Subcutaneous adipose tissue (tissue), 4 donors: ENCODE results near the gene MFSD11. TPM values are rescaled to one million over a fixed set of nuclear protein-coding genes. Genes with fewer than 3 reads are reported as not detected.

ENCODE experiments used
- total RNA-seq, 4 donors: library from RNA; depleted of rRNA; stranded (reverse); fragments of >200 nt; gene quantifications; one replicate each; pipeline ENCODE4 v1.1.0, GENCODE V29; 2016
- TF ChIP-seq, protein P1 (sequence below): fragments of 450-650 bp; IDR thresholded peaks from one replicate; pipeline ENCODE4 v1.5.1; 2016; ENCODE audit warnings: low read depth, mild to moderate bottlenecking, control low read depth, antibody characterized with exemption, moderate library complexity

Gene MFSD11
- total RNA-seq, 4 donors from 2014 or later, result 18.5 to 35.9 (median 26.9) TPM

DNA sequence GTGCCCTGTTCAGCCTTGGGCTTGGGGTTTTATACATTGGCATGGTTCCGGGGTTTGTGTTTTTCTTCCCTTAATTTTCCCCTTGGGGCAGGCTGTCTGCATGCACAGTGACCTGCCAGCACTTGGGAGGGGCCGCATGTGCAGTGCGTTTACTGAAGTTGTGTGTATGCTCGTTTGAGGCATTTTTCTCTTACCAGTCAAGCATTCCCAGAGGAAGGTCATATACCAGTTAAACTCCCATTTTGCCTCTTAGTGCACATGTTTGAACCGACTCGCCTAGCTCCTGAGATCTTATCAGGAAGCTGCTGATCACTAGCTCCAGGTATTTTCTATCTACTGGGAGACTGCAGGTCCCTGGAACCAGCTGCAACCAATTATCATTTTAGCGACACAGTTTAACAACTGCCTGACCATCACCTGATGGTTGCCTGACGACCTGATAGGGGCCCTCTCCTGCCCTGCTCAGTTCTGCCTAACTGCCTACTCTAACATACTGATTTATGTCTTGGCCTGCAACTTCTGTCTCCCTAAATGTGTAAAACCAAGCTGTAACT is 51.4 kb downstream of the MFSD11 start:
- TF ChIP-seq, protein P1, sequence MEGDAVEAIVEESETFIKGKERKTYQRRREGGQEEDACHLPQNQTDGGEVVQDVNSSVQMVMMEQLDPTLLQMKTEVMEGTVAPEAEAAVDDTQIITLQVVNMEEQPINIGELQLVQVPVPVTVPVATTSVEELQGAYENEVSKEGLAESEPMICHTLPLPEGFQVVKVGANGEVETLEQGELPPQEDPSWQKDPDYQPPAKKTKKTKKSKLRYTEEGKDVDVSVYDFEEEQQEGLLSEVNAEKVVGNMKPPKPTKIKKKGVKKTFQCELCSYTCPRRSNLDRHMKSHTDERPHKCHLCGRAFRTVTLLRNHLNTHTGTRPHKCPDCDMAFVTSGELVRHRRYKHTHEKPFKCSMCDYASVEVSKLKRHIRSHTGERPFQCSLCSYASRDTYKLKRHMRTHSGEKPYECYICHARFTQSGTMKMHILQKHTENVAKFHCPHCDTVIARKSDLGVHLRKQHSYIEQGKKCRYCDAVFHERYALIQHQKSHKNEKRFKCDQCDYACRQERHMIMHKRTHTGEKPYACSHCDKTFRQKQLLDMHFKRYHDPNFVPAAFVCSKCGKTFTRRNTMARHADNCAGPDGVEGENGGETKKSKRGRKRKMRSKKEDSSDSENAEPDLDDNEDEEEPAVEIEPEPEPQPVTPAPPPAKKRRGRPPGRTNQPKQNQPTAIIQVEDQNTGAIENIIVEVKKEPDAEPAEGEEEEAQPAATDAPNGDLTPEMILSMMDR, result no peak

DNA sequence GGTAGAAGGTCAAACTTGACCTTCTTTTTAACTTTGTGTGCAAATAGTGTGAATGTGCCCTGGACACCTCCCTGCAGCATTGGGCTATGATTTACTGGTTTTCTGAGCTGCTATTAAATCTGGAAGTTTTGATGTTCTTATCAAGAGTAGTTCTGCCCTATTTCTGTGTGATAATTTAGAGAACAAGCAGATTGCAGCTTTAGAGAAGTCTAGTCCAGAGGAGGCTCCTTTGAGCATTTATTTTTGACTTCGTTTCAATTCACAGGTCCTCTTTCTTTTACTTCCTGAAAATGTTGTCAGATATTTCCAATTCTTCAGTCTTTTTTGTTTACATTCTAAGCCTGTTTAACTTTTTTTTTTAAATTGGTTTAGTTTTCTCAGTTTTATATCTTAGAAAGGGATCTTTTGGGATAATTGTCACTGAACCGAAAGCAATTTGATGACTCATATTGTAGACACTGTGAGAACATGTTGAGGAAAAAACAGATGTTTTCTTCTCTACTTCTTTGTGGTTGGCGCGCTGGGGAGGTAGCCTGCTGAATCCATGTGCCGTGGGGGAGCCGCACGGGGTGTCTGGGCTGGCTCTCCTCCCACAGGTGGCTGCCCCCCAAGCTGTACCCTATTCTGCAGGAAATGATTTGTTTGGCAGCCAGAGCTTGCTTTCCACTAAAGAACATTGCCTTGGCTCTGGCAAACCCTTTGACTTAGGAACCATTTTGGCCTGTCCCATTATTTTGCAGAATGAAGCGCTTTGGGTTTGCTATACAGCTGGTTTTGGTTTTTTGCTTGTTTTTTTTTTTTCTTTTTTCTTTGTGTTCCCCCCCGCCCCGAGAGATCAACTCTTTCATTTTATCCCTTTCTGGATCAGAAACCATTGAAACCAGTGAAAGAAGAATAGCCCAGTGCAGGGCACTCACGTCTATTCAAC is 53.4 kb downstream of the MFSD11 start:
- TF ChIP-seq, protein P1, result no peak

DNA sequence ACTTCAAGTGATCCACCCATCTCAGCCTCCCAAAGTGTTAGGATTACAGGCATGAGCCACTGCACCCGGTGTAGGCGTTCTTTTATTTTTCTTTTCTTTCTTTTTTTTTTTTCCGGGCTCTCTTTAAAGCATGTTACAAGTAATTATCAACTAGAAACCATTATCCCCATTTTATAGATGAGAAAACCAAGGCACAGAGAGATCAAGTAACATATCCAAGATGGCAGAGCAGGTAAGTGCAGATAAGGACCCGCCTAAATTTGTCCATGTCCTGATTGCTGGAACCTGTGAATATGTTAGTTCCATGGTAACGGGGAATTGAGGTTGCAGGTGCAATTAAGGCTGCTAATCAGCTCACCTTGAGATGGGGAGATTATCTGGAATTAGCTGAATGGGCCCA is 54.4 kb downstream of the MFSD11 start:
- TF ChIP-seq, protein P1, result no peak

DNA sequence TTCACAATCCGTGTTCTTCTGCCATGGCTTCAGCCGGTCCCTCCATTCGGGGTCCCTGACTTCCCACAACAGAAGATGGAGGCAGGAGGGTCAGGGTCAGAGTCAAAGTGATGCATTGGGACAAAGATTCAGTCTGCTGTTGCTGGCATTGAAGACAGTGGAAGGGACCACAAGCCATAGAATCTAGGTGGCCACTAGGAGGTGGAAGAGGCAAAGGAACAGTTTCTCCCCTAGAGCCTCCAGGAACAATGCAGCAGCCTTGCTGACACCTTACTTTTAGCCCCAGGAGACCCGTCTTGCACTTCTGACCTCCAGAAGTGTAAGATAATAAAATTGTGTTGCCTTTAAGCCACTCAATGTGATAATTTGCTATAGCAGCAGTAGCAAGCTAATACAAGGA is 55.9 kb downstream of the MFSD11 start:
- TF ChIP-seq, protein P1, result no peak

DNA sequence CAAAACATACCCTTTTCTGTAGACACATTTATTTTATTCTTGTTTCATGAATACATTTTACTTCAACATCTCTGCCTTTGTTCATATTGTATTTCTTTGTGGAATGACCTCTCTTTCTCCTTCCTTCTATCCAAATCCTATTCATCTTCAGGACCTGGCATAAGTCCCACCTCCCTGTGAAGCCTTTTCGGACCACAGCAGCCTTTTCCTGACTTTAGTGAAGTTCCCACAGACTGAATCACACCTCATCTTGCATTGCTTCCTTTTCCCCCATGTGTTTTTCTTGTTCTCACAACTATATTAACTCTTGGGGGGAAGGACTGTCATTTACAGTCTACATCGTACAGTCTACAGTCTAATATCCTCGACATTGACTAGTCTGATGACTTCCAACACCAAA is 58.2 kb downstream of the MFSD11 start:
- TF ChIP-seq, protein P1, result no peak

DNA sequence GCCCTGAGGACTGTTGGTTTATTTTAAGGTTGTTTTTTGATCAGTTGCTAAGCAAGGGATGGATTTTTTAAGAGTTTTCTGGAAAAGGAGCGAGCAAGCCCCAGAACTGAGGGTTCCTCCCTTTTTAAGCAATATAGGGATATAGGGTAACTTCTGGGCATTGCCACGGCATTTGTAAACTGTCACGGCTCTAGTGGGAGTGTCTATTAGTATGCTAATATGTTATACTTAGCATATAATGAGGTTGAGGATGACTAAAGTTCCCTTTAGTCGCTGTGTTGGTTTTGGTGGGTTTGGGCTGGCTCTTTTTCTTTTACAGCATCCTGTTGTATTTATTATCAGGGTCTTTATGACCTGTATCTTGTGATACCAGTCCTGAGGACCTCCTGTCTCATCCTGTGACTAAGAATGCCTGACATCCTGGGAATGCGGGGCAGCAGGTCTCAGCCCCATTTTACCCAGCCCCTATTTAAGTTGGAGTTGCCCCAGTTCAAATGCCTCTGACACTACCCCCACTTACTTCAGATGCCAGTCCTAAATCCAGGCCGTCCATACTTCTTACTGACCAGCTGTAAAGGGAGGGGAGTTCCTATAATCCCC is 59.4 kb downstream of the MFSD11 start:
- TF ChIP-seq, protein P1, result no peak

DNA sequence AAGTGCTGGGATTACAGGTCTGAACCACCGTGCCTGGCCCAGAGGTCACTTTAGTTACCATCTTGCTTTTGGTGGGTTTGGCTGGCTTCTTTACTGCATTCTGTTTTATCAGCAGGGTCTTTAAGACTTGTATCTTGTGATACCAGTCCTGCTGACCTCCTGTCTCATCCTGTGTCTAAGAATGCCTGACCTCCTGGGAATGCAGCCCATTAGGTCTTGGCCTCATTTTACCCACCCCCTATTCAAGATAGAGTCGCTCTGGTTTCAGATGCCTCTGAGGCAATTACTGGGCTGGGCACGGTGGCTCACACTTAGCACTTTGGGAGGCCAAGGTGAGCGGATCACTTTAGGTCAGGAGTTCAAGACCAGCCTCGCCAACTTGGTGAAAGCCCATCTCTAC is 63.8 kb downstream of the MFSD11 start:
- TF ChIP-seq, protein P1, result no peak
